NCI-H510A treated with DMSO at 0.1 percent for 48 hours (cell line): ENCODE measurements around the gene ANKRD62.
"Not testable (repeated sequence)": the region's sequence is repeated elsewhere in the genome, so short reads cannot be mapped to it uniquely, and the experiment has no call there.

Experiments used
- DNase-seq: peaks from one replicate; lab custom pipeline; 2025; lab: John Stamatoyannopoulos, UW

ANKRD62 gene

GRCh38 chr18:12099160-12099559 lies 5.5 kb downstream of the ANKRD62 start:
- no peak for DNase-seq

- DNase-seq, result no peak
Measured at GRCh38 chr18:12101266-12101665, 7.6 kb downstream of the ANKRD62 start.

GRCh38 chr18:12102136-12102842 lies 8.6 kb downstream of the ANKRD62 start:
- no peak for DNase-seq

- no peak for DNase-seq
Measured at GRCh38 chr18:12106471-12106870, 12.8 kb downstream of the ANKRD62 start.

GRCh38 chr18:12109836-12110235 lies 16.2 kb downstream of the ANKRD62 start:
- DNase-seq, result no peak

- DNase-seq, result no peak
Measured at GRCh38 chr18:12113999-12114646, 20.5 kb downstream of the ANKRD62 start.

- no peak for DNase-seq
Measured at GRCh38 chr18:12119358-12119757, 25.7 kb downstream of the ANKRD62 start.

- no peak for DNase-seq
Measured at GRCh38 chr18:12121175-12122042, 27.8 kb downstream of the ANKRD62 start.

GRCh38 chr18:12122043-12122389 lies 28.4 kb downstream of the ANKRD62 start:
- not testable (repeated sequence) for DNase-seq

- DNase-seq, result not testable (repeated sequence)
Measured at GRCh38 chr18:12127647-12128046, 34.0 kb downstream of the ANKRD62 start.

GRCh38 chr18:12138831-12139230 lies 45.2 kb downstream of the ANKRD62 start:
- not testable (repeated sequence) for DNase-seq

- not testable (repeated sequence) for DNase-seq
Measured at GRCh38 chr18:12140866-12141265, 47.2 kb downstream of the ANKRD62 start.

GRCh38 chr18:12141778-12142177 lies 48.1 kb downstream of the ANKRD62 start:
- DNase-seq, result not testable (repeated sequence)

GRCh38 chr18:12149431-12149830 lies 55.8 kb downstream of the ANKRD62 start:
- not testable (repeated sequence) for DNase-seq

- no peak for DNase-seq
Measured at GRCh38 chr18:12154361-12154760, 60.7 kb downstream of the ANKRD62 start.

GRCh38 chr18:12155996-12156395 lies 62.4 kb downstream of the ANKRD62 start:
- no peak for DNase-seq

GRCh38 chr18:12159446-12159845 lies 65.8 kb downstream of the ANKRD62 start:
- no peak for DNase-seq

- DNase-seq, result no peak
Measured at GRCh38 chr18:12162786-12163185, 69.1 kb downstream of the ANKRD62 start.

- no peak for DNase-seq
Measured at GRCh38 chr18:12165038-12165768, 71.6 kb downstream of the ANKRD62 start.
